Keratinocyte (primary cell): ENCODE measurements around the gene CNIH1. TPM values are rescaled to one million over a fixed set of nuclear protein-coding genes. Genes with fewer than 3 reads are reported as not detected.
"Not testable (repeated sequence)": the region's sequence is repeated elsewhere in the genome, so short reads cannot be mapped to it uniquely, and the experiment has no call there.

ENCODE experiments used
- DNase-seq: peaks from one replicate; pipeline ENCODE4 v3.0.0-alpha.2; 2011; ENCODE audit warnings: low read depth, missing footprints, low spot score
- FAIRE-seq: peaks from 2 replicates; lab custom pipeline; 2011; peaks lifted over from hg19 to GRCh38; lab: Jason Lieb, UNC
- H2AFZ ChIP-seq: 2 replicates; pipeline ENCODE4 v1.6.0; 2012; ENCODE audit warnings: low read length, control low read depth, inconsistent platforms; ENCODE audit not compliant: control insufficient read depth
- H3K27ac ChIP-seq: 2 replicates; pipeline ENCODE4 v1.5.1; 2011; ENCODE audit warnings: low read length; ENCODE audit not compliant: control insufficient read depth, insufficient read depth
- H3K27me3 ChIP-seq: 3 replicates; pipeline ENCODE4 v1.6.0; 2011; ENCODE audit warnings: low read length; ENCODE audit not compliant: control insufficient read depth, insufficient read depth; ENCODE audit errors: extremely low read depth
- H3K36me3 ChIP-seq, 2 experiments: 2 replicates in 1 of 2; 3 replicates in 1 of 2; pipeline ENCODE4 v1.5.1; 2011; ENCODE audit warnings: low read length in 2 of 2, mild to moderate bottlenecking in 1 of 2; ENCODE audit not compliant: control insufficient read depth in 2 of 2, insufficient read depth in 2 of 2; ENCODE audit errors: extremely low read depth in 1 of 2
- H3K4me1 ChIP-seq: 3 replicates; pipeline ENCODE4 v1.5.1; 2011; ENCODE audit warnings: low read length; ENCODE audit not compliant: control insufficient read depth, insufficient read depth; ENCODE audit errors: extremely low read depth
- H3K4me2 ChIP-seq: 3 replicates; pipeline ENCODE4 v1.6.0; 2011; ENCODE audit warnings: low read depth, low read length; ENCODE audit not compliant: control insufficient read depth, insufficient read depth; ENCODE audit errors: extremely low read depth
- H3K4me3 ChIP-seq, 3 experiments: fragments of 200-600 bp in 1 of 3; sonication (generic) in 1 of 3; 2 replicates in 2 of 3; 3 replicates in 1 of 3; pipeline ENCODE4 v1.5.1; 2011 to 2016; ENCODE audit warnings: low read length in 3 of 3, mild to moderate bottlenecking in 3 of 3, control low read depth in 2 of 3, inconsistent platforms in 1 of 3, low read depth in 1 of 3, mixed read lengths in 1 of 3, mixed run types in 1 of 3, moderate library complexity in 1 of 3; ENCODE audit not compliant: control insufficient read depth in 2 of 3, insufficient read depth in 2 of 3; ENCODE audit errors: extremely low read depth in 1 of 3
- H3K79me2 ChIP-seq: 2 replicates; pipeline ENCODE4 v1.6.0; 2012; ENCODE audit warnings: low read length; ENCODE audit not compliant: control insufficient read depth, insufficient read depth
- H3K9ac ChIP-seq: 3 replicates; pipeline ENCODE4 v1.6.0; 2011; ENCODE audit warnings: low read length; ENCODE audit not compliant: control insufficient read depth, insufficient read depth; ENCODE audit errors: extremely low read depth
- H3K9me1 ChIP-seq: 3 replicates; pipeline ENCODE4 v1.6.0; 2011; ENCODE audit warnings: low read length; ENCODE audit not compliant: control insufficient read depth, insufficient read depth; ENCODE audit errors: extremely low read depth
- H3K9me3 ChIP-seq: 2 replicates; pipeline ENCODE4 v1.5.1; 2012; ENCODE audit warnings: low read depth, low read length; ENCODE audit not compliant: control insufficient read depth
- H4K20me1 ChIP-seq: 3 replicates; pipeline ENCODE4 v1.6.0; 2011; ENCODE audit warnings: low read length; ENCODE audit not compliant: control insufficient read depth, insufficient read depth; ENCODE audit errors: extremely low read depth
- CTCF ChIP-seq, 3 experiments: IDR thresholded peaks in 1 of 3; conservative IDR thresholded peaks in 1 of 3; optimal IDR thresholded peaks in 1 of 3; 2 replicates in 2 of 3; 3 replicates in 1 of 3; pipeline versions ENCODE3 to v1.5.1; 2011; ENCODE audit warnings: low read length in 3 of 3, mild to moderate bottlenecking in 3 of 3, moderate library complexity in 2 of 3, control low read depth in 1 of 3, inconsistent platforms in 1 of 3; ENCODE audit not compliant: insufficient read depth in 2 of 3; ENCODE audit errors: extremely low read depth in 1 of 3
- EZH2 ChIP-seq: IDR thresholded peaks from one replicate; pipeline ENCODE4 v1.6.1; 2012; ENCODE audit warnings: inconsistent platforms, mild to moderate bottlenecking, low read length, moderate library complexity
- dilution Hi-C: fragments of 300-500 bp; cut with MboI; formaldehyde crosslinking; loops from one replicate; pipeline ENCODE4 v1.7.0; 2020; ENCODE audit warnings: low sequenced_read_pairs; ENCODE audit not compliant: extremely low pct_ligation_motif_present
- polyA plus RNA-seq, 5 experiments: library from polyadenylated mRNA; depleted of rRNA in 3 of 5; stranded (reverse) in 3 of 5; stranded (forward) in 1 of 5; unstranded in 1 of 5; fragments of >200 nt; gene quantifications; 1 replicate in 1 of 5; 2 replicates in 3 of 5; 3 replicates in 1 of 5; pipeline versions ENCODE4 v1.2.1 to v1.2.3, GENCODE V29; 2011 to 2012; ENCODE audit warnings: missing spikeins in 2 of 5, low read depth in 1 of 5, low replicate concordance in 1 of 5

The CNIH1 gene
- polyA plus RNA-seq, 1 donor (not counting 4 experiments of a cell fraction or from before 2014, with no cell fraction given) = 322 TPM

GRCh38 chr14:54444681-54445080 lies 3.5 kb upstream of the CNIH1 start:
- no peak for FAIRE-seq
- Histone ChIP-seq H3K9ac (no peak overlapping the region), H3K4me2 (no peak overlapping the region)

GRCh38 chr14:54443981-54444380 lies 2.8 kb upstream of the CNIH1 start:
- FAIRE-seq = no peak
- no peaks in the 10 kb centered on the region for H4K20me1 ChIP-seq
- dilution Hi-C loops = no loop called here

More at GRCh38 chr14:54444681-54445080, 3.5 kb upstream of the CNIH1 start:
- H3K9me3 ChIP-seq = no peaks in the 10 kb centered on the region
- H3K36me3 ChIP-seq = no peaks in the 10 kb centered on the region
- H3K79me2 ChIP-seq = peaks cover 13% of the 10 kb centered on the region
- TF ChIP-seq EZH2 (no peak), CTCF (optimal IDR thresholded peaks at IDR 0.05 in 1 of 3, IDR thresholded peaks at IDR 0.05 in 1 of 3, conservative IDR thresholded peaks at IDR 0.05 in 1 of 3; ENCODE audit: extremely low read depth in 1 of 3, insufficient read depth in 2 of 3, low read length in 3 of 3) (no peak)
- H2AFZ ChIP-seq = no peak overlapping the region
- H3K27ac ChIP-seq = no peak overlapping the region
- H4K20me1 ChIP-seq = no peaks in the 10 kb centered on the region
- H3K9me1 ChIP-seq = no peaks in the 10 kb centered on the region
- no peaks in the 10 kb centered on the region for H3K27me3 ChIP-seq
- no peak overlapping the region for H3K4me3 ChIP-seq
- H3K4me1 ChIP-seq = peaks cover 28% of the 10 kb centered on the region
- no peak for DNase-seq
- dilution Hi-C loops = no loop called here

DNA sequence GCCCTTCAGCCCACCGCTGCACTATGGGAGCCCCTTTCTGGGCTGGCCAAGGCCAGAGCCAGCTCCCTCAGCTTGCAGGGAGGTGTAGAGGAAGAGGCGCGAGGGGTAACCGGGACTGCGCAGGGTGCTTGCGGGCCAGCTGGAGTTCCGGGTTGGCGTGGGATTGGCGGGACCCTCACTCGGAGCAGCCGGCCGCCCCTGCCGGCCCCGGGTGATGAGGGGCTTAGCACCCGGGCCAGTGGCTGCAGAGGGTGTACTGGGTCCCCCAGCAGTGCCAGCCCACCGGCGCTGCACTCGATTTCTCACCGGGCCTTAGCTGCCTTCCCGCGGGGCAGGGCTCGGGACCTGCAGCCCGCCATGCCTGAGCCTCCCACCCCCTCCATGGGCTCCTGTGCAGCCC lies 1.8 kb upstream of the CNIH1 start:
- H3K27me3 ChIP-seq, DNase-seq, FAIRE-seq, H3K27ac ChIP-seq, H3K9ac ChIP-seq, H3K4me3 ChIP-seq, H2AFZ ChIP-seq, H3K36me3 ChIP-seq, H3K9me1 ChIP-seq, dilution Hi-C loops, H3K9me3 ChIP-seq, H3K4me2 ChIP-seq, H4K20me1 ChIP-seq: not testable (repeated sequence)
- H3K79me2 ChIP-seq = peaks cover 30% of the 10 kb centered on the region
- H3K4me1 ChIP-seq = peaks cover 37% of the 10 kb centered on the region

More at GRCh38 chr14:54443981-54444380, 2.8 kb upstream of the CNIH1 start:
- no peaks in the 10 kb centered on the region for H3K9me1 ChIP-seq
- DNase-seq = no peak
- no peaks in the 10 kb centered on the region for H3K27me3 ChIP-seq
- peaks cover 0 to 3% of the 10 kb centered on the region in 2 experiments for H3K36me3 ChIP-seq
- peaks cover 30% of the 10 kb centered on the region for H3K4me1 ChIP-seq
- H2AFZ ChIP-seq = no peak overlapping the region
- H3K4me2 ChIP-seq = no peak overlapping the region
- peaks cover 20% of the 10 kb centered on the region for H3K79me2 ChIP-seq
- no peaks in the 10 kb centered on the region for H3K9me3 ChIP-seq
- no peak overlapping the region for H3K27ac ChIP-seq
- no peak overlapping the region for H3K4me3 ChIP-seq
- H3K9ac ChIP-seq = no peak overlapping the region
- TF ChIP-seq CTCF (optimal IDR thresholded peaks at IDR 0.05 in 1 of 3, IDR thresholded peaks at IDR 0.05 in 1 of 3, conservative IDR thresholded peaks at IDR 0.05 in 1 of 3; ENCODE audit: extremely low read depth in 1 of 3, insufficient read depth in 2 of 3, low read length in 3 of 3) = no peak
- no peak for TF ChIP-seq EZH2
